ENCODE data around the gene RFLNA. TPM values are rescaled to one million over a fixed set of nuclear protein-coding genes. Genes with fewer than 3 reads are reported as not detected.
"Not testable (repeated sequence)": the region's sequence is repeated elsewhere in the genome, so short reads cannot be mapped to it uniquely, and the experiment has no call there.

Gene RFLNA
- total RNA-seq, 2 experiments from 2014 or later: not detected

DNA sequence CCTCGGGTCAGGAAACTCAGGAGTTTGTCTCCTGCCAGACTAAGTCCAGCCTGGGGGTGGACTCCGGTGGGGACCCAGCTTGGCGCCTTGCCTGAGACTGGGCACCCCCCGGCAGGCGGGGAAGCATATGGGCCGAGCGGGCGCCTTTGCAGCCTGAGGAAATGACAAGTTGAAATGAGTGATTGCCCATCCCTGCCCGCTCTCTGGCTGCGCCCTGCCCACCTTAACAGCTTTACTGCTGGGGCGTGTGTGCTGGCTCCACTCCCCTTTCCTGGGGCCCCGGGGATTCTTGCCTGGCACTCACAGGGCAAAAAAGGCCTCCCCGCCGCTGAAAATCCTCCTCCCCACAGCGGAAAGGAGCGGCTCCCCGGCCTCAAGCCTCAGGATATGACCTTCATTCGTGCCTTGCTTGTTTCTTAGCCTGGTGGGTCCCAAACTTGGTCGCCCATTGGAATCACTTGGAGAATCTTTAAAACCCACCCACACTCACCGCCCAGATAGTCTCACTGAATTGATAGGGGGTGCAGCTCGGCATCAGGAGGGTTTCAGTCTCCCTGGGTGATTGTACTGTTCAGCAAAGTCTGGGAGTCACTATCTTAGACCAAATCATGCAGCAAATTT is 1.5 kb downstream of the RFLNA start:
- no peak for DNase-seq
- Mint-ChIP-seq H3K4me1 (peaks cover 3% of the 10 kb centered on the region), H3K36me3 (no peaks in the 10 kb centered on the region), H3K27me3 (peaks cover 35% of the 10 kb centered on the region), H3K9me3 (no peaks in the 10 kb centered on the region), H3K27ac (no peak overlapping the region), H3K4me3 (no peak overlapping the region)

DNA sequence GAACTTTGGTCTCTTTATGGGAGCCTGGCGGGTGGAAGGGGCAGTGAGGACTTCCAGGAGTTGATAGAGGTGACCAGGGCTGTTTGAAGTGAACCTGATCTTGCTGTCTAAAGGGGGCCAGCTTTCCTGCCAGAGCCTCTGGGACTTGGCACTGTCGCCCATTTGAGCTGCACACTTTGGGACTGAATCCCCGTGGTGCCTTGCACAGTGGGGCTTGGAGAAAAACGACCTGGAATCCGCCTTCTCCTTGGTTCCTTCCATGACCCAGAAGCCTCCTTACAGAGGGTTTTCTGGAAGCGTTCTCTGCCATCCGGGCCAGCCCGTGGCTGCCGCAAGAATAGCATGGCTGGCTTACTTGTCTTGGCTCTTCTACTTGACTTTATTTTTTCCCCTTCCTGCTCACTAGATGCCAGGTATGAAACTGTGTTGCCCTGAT is 2.0 kb downstream of the RFLNA start:
- no peak for DNase-seq
- H3K9me3 Mint-ChIP-seq: no peaks in the 10 kb centered on the region
- no peak overlapping the region for H3K4me3 Mint-ChIP-seq
- H3K27me3 Mint-ChIP-seq: peaks cover 35% of the 10 kb centered on the region
- H3K36me3 Mint-ChIP-seq: no peaks in the 10 kb centered on the region
- no peak overlapping the region for H3K27ac Mint-ChIP-seq
- peaks cover 3% of the 10 kb centered on the region for H3K4me1 Mint-ChIP-seq

DNA sequence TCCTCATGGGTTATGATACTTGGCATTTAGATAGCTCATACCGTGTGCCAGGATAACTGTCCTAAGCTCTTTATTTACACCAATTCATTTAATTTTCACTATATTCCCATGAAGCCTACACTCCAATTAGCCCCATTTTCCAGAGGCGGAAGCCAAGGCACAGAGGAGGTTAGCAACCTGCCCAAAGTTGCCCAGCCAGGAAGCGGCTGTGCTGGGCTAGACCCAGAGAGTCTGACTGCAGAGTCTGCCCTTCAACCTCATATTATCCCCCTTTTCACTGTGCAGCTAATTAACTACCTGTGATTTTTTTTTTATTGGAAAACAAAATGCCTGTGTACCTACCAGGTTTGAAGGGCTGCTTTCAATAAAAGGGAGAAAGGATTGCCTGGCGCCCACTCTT is 2.5 kb downstream of the RFLNA start:
- peaks cover 35% of the 10 kb centered on the region for H3K27me3 Mint-ChIP-seq
- H3K4me3 Mint-ChIP-seq: no peak overlapping the region
- H3K9me3 Mint-ChIP-seq: no peaks in the 10 kb centered on the region
- H3K4me1 Mint-ChIP-seq: peaks cover 3% of the 10 kb centered on the region
- no peaks in the 10 kb centered on the region for H3K36me3 Mint-ChIP-seq
- no peak overlapping the region for H3K27ac Mint-ChIP-seq
- no peak for DNase-seq

DNA sequence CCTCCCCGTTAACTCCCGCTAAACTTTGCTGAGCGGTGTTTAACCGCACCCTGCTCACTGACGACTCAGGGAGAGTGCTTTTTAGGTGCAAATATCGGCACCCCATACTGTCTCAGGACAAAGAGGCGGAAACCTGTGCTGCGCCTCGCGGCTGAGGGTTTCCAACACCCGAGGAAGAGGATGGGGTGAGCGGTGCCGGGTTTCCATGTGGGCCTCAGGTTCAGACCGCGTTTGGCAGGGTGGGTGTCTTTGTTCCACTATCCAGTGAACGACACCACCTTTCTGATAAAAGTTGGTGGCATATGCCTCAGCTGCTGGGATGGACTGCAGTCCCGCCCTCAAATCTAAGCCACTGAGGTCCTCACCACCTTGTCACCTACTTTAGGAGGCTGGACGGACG is 3.0 kb downstream of the RFLNA start:
- peaks cover 3% of the 10 kb centered on the region for H3K4me1 Mint-ChIP-seq
- no peaks in the 10 kb centered on the region for H3K9me3 Mint-ChIP-seq
- no peak overlapping the region for H3K4me3 Mint-ChIP-seq
- H3K27me3 Mint-ChIP-seq: peaks cover 35% of the 10 kb centered on the region
- H3K36me3 Mint-ChIP-seq: no peaks in the 10 kb centered on the region
- DNase-seq: no peak
- H3K27ac Mint-ChIP-seq: no peak overlapping the region

DNA sequence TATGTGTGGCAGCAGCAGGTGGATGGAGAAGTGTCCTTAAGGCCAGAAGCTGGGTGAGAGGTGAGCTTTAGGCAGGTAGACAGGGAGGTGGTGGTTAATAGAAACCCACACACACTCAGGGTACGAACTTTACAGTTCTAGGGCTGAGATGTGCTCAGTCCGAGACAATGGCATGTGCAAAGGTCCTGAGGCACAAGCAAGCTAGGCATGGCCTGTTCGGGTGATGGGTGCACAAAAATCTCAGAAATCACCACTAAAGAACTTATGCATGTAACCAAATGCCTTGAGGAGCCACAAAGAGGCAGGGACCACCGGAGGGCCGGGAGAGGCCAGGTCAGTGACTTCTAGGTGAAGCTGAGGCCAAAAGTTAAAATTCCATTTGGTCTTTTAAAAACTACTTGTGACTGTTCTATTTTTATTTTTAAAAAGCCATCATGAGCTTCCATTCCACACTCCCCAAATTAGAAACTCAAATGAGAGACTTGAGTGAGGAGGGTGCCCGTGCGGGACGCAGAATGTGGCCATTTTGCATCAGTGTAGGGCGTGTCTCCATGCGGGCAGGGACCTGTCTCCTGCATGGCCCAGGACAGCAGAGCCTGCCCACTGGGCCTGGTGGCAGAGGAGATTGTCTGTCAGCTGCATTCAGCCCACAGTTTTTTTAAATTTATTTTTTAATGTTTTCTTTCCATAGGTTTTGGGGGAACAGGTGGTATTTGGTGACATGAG is 4.0 kb downstream of the RFLNA start:
- DNase-seq: no peak
- Mint-ChIP-seq H3K4me3 (no peak overlapping the region), H3K4me1 (peaks cover 3% of the 10 kb centered on the region), H3K27me3 (peaks cover 33% of the 10 kb centered on the region), H3K36me3 (no peaks in the 10 kb centered on the region), H3K9me3 (no peaks in the 10 kb centered on the region), H3K27ac (no peak overlapping the region)

DNA sequence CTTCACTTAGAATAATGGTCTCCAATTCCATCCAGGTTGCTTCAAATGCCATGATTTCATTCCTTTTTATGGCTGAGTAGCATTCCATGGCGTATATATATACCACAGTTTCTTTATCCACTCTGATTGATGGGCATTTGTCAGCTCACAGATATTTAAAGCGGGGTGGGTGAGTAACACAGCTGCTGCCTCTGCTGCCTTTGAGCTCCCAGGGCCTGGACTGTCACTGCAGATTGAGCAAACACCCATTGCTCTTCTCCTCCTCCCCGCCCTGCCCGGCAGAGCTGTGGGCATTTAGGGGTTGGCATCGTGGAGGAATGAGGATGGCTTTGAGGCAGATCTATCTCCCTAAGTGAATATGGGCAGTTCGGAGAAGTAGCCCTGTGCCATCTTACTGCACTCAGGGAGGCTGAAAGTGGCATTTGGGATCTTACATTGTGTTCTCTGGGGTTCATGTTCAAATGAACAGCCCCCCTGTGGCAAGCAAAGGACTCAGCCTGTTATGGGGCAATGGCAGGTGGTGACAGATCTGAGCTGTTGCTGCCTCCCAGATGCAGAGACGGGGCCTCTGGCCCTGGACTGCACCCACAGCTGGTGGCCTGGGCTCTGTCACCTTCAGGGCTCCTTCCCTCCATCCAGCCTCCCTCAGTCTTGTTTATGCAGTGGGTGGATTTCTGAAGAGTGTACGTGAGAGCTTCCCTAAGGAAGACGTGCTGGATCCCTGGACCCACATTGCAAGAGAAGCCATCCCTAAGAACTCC is 4.9 kb downstream of the RFLNA start:
- Mint-ChIP-seq H3K9me3 (no peaks in the 10 kb centered on the region), H3K4me1 (peaks cover 3% of the 10 kb centered on the region), H3K36me3 (no peaks in the 10 kb centered on the region), H3K27ac (no peak overlapping the region), H3K27me3 (peaks cover 23% of the 10 kb centered on the region), H3K4me3 (no peak overlapping the region)
- DNase-seq: no peak

DNA sequence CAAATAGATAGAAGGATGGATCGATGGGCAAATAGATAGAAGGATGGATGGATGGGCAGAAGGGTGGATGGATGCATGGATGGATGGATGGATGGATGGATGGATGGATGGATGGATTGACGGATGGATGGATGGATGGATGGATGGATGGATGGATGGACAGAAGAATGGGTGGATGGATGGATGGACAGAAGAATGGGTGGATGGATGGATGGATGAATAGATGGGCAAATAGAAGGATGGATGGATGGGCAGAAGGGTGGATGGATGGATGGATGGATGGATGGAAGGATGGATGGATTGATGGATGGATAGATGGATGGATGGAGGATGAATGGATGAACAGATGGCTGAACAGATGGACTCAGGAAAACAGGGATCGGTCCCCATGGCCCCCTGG is 5.8 kb downstream of the RFLNA start:
- H3K27ac Mint-ChIP-seq, H3K4me3 Mint-ChIP-seq, H3K4me1 Mint-ChIP-seq, H3K9me3 Mint-ChIP-seq, DNase-seq, H3K36me3 Mint-ChIP-seq: not testable (repeated sequence)
- H3K27me3 Mint-ChIP-seq: peaks cover 23% of the 10 kb centered on the region

DNA sequence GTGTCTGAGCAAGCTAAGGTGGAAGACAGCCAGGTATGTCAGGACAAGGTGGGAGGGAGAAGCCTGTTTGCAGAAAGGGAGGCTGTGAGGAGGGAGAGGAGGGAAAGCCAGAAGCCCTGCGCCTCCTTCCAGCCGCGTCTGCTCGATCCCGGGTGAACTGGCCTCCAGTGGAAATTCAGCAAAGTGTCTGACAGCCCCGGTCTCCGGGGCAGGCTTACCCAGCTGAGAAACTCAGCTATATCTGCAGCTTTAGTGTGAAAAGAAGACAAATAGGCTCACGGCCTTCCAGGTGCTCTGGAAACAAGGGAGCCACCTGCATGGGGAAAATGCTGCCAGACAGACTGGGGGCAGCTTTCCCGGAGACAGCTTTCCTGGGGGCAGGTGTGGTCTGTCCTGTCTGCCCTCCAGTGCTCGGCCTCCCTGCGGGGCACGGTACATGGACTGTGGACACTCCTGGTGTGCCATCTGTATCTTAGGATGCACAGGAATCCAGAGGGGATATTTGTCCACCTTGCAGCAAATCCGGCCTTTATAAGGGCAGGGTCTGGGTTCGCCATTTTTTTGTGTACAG is 6.3 kb downstream of the RFLNA start:
- Mint-ChIP-seq H3K4me1 (peaks cover 3% of the 10 kb centered on the region), H3K27ac (no peak overlapping the region), H3K27me3 (peaks cover 18% of the 10 kb centered on the region), H3K9me3 (no peaks in the 10 kb centered on the region), H3K4me3 (no peak overlapping the region), H3K36me3 (no peaks in the 10 kb centered on the region)
- no peak for DNase-seq

DNA sequence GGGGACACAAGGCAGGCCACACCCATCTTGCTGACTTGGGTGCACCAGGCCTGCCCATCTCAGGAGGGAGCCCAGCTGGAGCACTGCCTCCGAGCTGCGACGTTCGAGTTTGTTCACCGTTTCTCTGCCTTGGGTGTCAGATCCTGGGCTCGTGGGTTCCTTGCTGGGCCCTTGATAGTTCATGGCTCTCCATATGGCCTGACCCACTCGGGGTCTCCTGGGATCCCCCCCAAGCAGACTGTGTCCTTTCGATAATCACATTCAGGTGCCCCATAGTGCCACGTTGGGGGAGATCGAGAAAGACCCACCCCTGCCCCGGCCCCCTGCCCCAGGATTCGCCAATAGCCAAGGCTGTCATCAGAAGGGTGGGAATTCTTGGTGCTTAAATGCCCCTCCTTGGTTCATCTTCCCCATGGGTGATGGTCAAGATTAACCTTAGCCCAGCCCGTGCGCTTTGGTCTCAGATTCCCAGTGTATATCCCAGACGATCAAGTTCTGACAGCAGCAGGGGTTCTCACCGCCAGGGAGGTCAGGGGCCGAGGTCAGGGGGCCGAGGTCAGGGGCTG is 7.4 kb downstream of the RFLNA start:
- no peak overlapping the region for H3K27ac Mint-ChIP-seq
- no peaks in the 10 kb centered on the region for H3K4me1 Mint-ChIP-seq
- DNase-seq: no peak
- H3K36me3 Mint-ChIP-seq: no peaks in the 10 kb centered on the region
- no peak overlapping the region for H3K4me3 Mint-ChIP-seq
- H3K27me3 Mint-ChIP-seq: peaks cover 6% of the 10 kb centered on the region
- H3K9me3 Mint-ChIP-seq: no peaks in the 10 kb centered on the region

DNA sequence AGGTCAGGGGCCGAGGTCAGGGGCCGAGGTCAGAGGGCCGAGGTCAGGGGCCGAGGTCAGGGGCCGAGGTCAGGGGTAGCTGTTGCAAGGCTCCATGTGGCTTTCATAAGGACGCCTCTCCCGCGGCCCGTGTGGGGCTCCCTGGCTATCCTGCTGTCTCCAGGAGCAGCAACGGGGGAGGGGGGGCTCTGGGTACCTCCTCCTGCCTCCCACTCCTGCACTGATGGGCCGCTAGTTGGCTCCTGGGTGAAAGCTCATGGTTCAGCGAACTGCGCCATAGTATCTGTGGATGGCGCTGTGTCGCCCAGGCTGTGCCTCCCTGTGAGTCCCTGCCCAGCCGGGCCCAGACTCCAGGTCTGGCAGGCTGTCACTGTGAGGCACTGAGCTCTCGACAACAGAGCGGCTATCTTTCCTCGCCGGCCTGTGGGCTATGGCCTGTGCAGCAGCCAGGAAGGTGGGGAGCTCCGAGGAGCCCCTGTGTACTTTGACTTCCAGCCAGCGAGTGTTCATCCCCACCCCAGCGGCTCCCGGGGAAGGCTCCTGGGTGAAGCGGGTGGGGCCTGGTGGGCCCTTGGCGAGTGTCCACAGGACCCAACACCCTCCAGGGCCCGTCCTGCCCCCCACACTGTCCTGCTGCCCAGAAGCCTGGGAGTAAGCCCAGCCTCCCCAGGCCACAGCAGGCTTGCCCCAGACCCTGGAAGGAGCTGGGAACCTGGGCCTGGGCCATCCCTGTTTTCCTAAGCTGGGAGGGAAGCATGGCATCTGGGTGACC is 8.1 kb downstream of the RFLNA start:
- Mint-ChIP-seq H3K27ac (no peak overlapping the region), H3K36me3 (no peaks in the 10 kb centered on the region), H3K4me1 (no peaks in the 10 kb centered on the region), H3K4me3 (no peak overlapping the region), H3K27me3 (peaks cover 4% of the 10 kb centered on the region), H3K9me3 (no peaks in the 10 kb centered on the region)
- no peak for DNase-seq

DNA sequence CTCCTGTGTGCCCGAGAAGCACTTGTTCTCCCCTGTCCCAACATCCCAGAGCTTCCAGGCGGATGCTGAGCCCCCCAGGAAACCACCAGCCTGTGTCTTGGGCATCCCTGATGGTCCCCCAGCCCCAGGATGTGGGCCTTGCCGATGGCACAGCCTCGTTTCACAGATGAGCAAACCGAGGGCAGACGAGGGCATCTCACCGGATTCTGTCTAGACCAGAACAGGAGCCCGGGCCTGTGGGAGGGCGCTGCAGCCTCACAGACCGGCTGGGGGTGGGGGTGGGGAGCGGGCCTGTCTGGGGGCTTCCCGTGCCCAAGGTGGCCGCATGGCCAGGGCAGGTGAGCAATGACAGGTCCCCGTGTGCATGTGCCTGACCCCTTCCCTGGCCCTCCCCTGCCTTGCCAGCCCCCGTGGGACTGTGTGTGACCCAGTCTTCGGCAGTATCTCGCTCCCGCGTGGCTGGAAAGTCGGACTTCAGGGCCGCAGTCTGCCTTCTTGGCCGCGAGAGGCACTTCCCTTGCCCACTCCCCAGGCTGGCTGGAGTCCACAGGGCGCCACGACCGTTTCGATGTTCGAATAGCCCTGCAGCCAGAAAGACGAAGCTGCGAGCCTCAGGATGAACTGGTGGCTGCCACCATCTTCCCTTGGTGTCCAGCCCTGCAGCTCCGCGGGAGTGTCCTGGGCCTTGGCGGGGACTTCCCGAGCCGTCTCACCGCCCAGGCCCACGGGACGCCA is 8.9 kb downstream of the RFLNA start:
- no peak for DNase-seq
- H3K27ac Mint-ChIP-seq: no peak overlapping the region
- no peaks in the 10 kb centered on the region for H3K27me3 Mint-ChIP-seq
- no peaks in the 10 kb centered on the region for H3K36me3 Mint-ChIP-seq
- H3K9me3 Mint-ChIP-seq: no peaks in the 10 kb centered on the region
- H3K4me1 Mint-ChIP-seq: no peaks in the 10 kb centered on the region
- no peak overlapping the region for H3K4me3 Mint-ChIP-seq

DNA sequence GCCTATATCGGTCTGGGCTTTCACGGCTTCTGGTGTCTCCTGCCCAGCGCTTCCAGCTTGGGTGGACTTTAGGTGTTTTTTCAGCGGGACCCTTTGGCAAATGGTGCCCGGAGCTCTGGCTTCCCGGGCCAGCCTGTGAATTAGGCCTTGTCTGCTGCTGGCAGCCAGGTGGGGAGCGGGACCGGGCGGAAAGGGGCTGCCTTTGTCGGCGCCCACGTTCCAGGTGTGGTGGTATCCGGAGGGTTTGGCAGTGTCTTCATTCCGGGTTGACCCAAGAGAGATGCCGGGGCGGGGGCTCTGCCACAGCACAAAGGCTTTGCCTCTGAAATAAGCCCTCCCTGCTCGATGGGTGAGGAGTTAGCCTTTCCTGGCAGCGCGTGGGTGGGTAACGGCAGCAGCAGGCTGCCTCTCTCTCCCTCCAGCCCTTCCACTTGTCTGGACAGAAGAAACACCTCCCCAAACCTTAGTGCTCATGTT is 9.5 kb downstream of the RFLNA start:
- Mint-ChIP-seq H3K36me3 (no peaks in the 10 kb centered on the region), H3K9me3 (no peaks in the 10 kb centered on the region), H3K27ac (no peak overlapping the region), H3K27me3 (no peaks in the 10 kb centered on the region), H3K4me1 (no peaks in the 10 kb centered on the region), H3K4me3 (no peak overlapping the region)
- no peak for DNase-seq

DNA sequence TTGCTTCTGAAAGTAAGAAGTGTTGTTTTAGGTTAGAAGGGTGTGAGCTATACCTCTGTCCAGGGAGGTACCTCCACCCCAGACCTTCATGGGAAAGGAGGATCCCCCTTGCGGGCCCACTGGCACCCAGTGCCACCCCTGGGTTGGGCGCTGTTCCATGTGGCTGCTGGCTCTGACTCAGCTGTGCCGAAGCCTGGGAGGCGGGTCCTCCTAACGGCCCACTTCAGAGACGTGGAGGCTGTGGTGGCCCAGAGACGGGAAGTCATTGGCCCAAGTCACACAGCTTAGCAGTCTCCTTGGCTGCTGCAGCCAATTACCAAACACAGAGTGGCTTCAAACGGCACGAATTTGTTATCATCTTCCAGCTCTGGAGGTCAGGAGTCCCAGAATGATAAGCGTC is 10.2 kb downstream of the RFLNA start:
- Mint-ChIP-seq H3K9me3 (no peaks in the 10 kb centered on the region), H3K27me3 (no peaks in the 10 kb centered on the region), H3K4me1 (no peaks in the 10 kb centered on the region), H3K4me3 (no peak overlapping the region), H3K36me3 (no peaks in the 10 kb centered on the region), H3K27ac (no peak overlapping the region)
- no peak for DNase-seq
